Measurements from ENCODE around the gene PROM2.
"Not testable (repeated sequence)": the region's sequence is repeated elsewhere in the genome, so short reads cannot be mapped to it uniquely, and the experiment has no call there.

The PROM2 gene

GRCh38 chr2:95269745-95270144 lies 4.5 kb upstream of the PROM2 start:
- not testable (repeated sequence) for DNase-seq

DNA sequence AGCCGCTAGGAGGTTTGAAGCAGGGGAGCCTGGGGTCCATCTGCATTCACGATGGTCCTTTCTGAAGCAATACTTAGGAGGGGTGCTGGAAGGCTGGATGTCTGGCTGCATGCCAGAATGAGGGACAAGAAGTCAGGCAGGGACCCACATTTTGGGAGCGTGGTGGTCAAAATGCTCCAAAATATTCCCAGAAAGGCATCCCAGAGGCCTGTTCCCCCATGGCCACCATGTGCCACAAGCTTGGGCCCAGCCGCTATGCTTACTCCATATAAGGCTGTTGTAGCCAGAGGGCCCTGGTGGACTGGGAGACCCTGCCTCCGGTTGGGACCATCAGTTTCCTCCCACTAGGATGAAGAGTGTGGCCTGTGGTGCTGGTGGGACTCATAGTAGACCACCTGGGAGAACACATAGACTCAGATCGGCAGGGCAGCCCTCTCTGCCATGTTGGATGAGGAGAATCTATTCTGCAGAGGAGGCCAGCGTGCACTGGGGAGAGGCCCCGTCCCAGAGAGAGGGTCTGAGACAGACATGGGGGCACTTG lies 3.6 kb upstream of the PROM2 start:
- no peak for DNase-seq

DNA sequence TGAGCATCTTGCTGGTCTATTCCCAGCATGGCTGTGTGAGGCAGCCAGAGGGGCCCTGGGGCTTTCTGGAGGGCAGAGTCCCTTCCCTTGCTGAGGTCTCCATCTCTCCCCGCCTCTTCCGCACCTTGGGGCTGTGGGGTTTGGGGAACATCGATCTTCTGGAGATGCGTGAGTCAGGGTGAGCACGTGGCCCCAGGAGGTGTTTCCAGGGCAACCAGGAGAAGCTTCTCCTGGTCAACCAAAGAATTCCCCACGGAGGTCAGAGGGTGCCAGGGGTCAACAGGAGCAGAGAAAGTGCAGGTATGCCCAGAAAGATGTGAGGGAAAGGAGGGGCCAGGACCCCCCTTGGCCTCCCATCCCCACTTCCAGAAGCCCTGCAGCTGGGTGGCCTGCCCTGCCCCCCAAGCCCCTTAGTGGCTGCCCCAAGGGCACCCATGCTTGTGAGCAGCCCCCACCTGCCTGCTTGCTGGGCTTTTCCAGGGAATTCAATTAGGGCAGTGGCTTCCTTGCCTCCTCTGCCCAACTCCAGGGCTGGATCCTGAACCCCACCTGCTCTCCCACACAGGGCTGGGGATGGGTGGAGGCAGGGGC lies 2.8 kb upstream of the PROM2 start:
- no peak for DNase-seq

GRCh38 chr2:95272299-95272751 lies 1.9 kb upstream of the PROM2 start:
- no peak for DNase-seq

DNA sequence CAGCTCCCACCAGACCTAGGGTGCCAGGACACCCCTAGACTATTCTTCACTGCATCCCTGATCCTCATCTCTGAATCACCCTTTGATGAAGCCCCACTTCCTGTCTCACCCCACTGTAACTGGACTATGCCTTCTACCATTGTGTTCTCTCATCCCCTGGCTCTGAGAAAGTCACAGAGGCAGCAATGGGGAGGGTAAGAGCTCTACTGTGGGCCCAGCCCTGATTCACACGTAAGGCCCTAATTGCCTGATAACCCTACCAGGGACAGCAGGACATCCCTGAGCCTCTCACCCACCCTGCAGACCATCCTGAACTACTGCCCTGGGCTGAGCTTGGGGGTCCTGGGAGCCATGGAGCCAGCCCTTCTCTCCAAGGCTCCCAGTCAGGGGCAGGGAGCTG lies 1.5 kb upstream of the PROM2 start:
- no peak for DNase-seq

- DNase-seq: no peak
These were observed 521 bp upstream of the PROM2 start for GRCh38 chr2:95273566-95274290.

DNA sequence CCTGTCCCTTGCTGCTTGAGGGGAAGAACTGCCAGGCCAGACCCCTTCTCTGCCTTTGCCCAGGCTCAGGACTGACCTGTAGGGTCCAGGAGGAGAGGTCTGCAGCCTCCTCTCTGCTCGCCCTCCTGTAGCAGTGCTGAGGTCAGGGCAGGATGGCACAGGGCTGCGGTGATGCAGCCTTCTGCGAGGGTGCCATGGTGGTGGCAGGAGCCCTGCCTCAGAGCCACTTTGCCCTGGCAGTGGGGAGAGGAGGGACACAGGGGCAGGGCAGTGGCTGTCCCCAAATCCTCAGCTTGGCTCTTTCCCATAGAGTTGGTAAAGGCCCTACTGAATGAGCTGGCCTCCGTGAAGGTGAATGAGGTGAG lies 884 bp downstream of the PROM2 start:
- DNase-seq: no peak

GRCh38 chr2:95275601-95276243 lies 1.5 kb downstream of the PROM2 start:
- DNase-seq: no peak

DNA sequence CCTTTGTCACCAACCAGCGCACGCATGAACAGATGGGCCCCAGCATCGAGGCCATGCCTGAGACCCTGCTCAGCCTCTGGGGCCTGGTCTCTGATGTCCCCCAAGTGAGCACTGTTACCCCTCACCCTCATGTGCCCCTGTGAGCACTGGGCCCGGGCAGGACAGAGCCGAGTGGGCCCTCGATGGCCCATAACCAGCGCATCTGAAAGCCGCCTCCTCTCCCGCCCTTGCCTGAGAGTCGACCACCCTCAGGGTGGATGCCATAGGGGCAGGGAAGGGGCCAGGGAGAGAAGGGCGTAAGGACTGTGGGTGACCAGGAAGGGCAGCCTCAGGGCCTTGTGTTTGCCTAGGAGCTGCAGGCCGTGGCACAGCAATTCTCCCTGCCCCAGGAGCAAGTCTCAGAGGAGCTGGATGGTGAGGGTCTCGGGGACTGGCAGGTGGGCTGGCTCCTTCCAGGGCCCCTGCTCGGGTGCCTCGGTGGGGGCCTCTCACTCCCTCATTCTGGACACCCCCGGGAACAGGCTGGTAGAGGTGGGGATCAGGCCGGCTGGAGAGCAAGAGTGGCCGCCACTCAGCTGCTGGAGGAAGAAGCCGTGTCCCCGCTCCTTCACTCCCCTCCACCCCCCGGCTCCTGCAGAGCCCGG lies 2.1 kb downstream of the PROM2 start:
- no peak for DNase-seq

- DNase-seq: no peak
These were observed 2.6 kb downstream of the PROM2 start for GRCh38 chr2:95276888-95277245.

DNA sequence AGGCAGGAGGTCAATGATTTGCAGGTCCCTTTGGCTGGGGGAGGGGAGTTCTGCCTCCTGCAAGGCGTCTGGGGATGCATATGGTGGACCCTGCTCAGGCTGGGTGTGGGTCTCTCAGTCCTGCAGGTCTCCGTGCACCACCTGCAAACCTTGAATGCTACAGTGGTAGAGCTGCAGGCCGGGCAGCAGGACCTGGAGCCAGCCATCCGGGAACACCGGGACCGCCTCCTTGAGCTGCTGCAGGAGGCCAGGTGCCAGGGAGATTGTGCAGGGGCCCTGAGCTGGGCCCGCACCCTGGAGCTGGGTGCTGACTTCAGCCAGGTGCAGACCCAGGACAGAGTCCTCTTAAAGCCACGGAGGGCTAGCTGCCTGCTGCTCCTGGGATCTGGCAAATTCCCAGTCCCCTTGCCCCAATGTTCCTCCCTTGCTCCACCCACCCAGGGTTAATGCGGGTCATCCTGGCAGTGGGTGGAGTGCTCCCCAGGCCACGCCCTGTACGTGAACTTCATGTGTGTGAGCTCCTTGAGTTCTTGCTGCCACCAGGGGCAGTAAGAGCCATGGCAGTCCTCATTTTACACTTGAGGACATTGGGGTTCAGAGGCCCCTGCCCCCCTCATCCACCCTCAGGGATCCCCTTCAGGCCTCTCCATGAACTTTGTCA lies 3.1 kb downstream of the PROM2 start:
- no peak for DNase-seq

DNA sequence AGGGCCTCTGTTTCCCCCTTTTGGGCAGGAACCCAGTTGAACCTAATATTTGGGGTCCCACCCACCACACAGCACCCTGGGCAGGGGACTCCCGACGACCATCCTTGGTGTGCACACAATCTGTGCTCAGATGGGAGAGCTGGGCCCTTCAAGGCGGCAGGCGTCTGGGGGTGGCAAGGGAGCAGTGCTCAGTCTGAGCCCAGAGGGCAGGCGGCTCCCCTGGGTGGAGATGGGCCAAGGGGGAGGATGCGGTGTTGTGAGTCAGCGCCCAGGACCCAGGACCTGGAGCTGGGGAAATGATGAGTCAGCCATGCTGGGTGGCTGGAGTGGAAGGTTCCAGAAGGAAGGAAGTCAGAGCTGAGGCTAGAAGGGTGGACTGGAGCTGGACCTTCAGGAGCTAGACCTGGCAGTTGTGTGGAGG lies 3.8 kb downstream of the PROM2 start:
- DNase-seq: no peak

GRCh38 chr2:95278637-95279225 lies 4.5 kb downstream of the PROM2 start:
- no peak for DNase-seq

DNA sequence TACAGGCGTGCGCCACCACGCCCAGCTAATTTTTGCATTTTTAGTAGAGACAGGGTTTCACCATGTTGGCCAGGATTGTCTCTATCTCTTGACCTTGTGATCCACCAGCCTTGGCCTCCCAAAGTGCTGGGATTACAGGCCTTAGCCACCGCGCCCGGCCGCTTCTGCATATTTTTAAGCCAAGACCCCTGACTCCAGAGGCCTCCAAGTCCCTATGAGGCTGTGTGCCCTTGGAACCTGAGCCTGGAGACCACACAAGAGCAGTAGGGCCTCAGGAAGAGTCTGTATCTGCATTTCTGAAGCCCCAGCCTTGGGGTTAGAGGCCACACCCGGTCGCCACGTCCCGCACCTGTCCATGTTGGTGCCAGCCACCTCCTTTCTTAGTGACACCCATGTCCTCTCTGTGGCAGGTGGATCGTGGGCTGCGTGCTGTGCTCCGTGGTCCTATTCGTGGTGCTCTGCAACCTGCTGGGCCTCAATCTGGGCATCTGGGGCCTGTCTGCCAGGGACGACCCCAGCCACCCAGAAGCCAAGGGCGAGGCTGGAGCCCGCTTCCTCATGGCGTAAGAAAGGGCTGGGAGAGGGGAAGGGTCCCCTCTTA lies 5.3 kb downstream of the PROM2 start:
- no peak for DNase-seq

DNA sequence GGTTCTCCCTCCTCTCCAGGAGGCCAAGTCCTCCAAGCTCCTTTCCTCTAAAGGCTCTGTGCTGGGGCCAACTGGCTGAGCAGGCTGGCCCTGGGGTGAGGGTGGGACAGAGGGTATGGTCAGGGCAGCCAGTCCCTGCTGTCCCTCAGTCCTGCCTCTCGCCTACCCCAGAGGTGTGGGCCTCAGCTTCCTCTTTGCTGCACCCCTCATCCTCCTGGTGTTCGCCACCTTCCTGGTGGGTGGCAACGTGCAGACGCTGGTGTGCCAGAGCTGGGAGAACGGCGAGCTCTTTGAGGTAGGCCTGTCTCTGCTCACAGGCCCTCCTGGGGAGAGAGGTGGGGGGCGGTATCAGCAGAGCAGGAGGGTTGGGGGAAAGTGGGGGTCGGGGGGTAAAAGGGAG lies 6.8 kb downstream of the PROM2 start:
- DNase-seq: no peak

GRCh38 chr2:95281786-95282185 lies 7.5 kb downstream of the PROM2 start:
- no peak for DNase-seq

DNA sequence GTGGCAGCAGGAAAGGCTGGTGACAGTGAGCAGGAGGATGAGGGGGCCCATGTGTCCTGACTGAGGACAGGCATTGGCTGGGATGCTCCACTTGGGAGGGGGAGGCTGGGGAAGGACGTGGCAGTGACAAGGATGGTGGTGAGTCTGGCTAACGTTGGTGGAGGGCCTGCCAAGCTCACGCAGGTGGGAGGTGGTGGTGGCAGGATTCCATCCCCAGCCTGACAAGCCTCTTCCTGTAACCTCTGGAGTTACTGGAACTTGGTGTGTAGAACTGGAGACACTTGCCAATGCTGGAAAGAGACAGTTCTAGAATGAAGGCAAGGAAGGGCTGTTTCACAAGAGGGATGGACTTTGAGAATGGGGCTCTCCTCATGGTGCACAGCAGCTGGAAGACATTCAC lies 8.2 kb downstream of the PROM2 start:
- no peak for DNase-seq

- DNase-seq: no peak
These were observed 9.3 kb downstream of the PROM2 start for GRCh38 chr2:95283562-95283961.

GRCh38 chr2:95284886-95285541 lies 10.8 kb downstream of the PROM2 start:
- no peak for DNase-seq

- DNase-seq: no peak
These were observed 11.3 kb downstream of the PROM2 start for GRCh38 chr2:95285542-95285932.

DNA sequence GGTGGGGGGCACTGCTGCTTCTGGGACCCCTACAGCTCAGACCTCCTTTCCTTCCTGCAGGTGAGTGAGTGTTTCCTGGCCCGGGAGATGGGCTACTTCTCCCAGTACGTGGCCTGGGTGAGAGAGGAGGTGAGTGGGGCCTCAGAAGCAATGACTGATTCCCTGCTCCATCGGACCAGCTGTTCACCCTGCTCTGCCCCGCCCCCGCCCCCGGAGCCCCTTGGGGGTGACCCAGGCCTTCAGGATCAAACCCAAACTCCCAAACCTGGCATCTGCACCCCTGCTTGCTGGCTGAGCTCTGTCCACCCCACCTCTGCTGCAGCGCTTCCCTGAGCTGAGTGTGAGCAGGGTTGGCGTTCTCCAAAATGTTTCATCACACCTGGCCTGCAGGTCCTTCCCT lies 13.1 kb downstream of the PROM2 start:
- no peak for DNase-seq

DNA sequence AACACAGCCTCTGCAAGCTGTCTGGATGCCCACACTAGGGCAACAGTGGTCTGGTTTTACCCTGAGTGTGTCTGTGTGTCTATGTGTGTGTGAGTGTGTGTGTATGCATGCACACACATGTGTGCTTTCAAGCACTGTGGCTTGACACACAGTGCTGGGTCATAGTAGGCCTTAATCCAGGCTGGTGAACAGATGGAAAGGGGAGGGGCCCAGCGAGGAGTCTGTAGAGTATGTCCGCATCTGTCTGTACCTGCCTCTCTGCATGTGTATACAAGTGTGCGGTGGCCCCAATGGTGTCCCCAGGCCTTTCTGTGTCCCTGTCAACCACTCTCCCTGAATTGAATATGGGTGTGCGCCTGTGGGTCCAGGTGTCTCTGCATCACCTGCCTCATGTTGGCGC lies 13.6 kb downstream of the PROM2 start:
- DNase-seq: no peak

All from MV-4-11 (cell line).